Activated T-cell treated with anti-CD3 and anti-CD28 coated beads, Interleukin-2, amount 50 U/mL, for 72 hours (primary cell): Measurements from ENCODE around the gene DCC. TPM values are rescaled to one million over a fixed set of nuclear protein-coding genes. Genes with fewer than 3 reads are reported as not detected.

Experiments used
- ATAC-seq, 2 donors: fragments of 150-1000 bp; cut with Tn5 transposase; replicated peaks in 1 of 2; 2 replicates each; pipeline ENCODE4 v1.10.0; 2021; ENCODE audit warnings: moderate library complexity in 2 of 2, mild to moderate bottlenecking in 1 of 2
- DNase-seq, 2 donors: peaks; one replicate each; pipeline ENCODE4 v3.0.0; 2021 to 2022; ENCODE audit warnings: mixed read lengths in 1 of 2
- H3K27ac Mint-ChIP-seq: one replicate; pipeline ENCODE4 v1.8.0; 2022; ENCODE audit warnings: mild to moderate bottlenecking, moderate library complexity, mixed read lengths
- H3K27me3 Mint-ChIP-seq: one replicate; pipeline ENCODE4 v1.8.0; 2022; ENCODE audit warnings: low read depth, mixed read lengths
- H3K36me3 Mint-ChIP-seq, 2 donors: one replicate each; pipeline ENCODE4 v1.8.0; 2022; ENCODE audit warnings: mixed read lengths in 2 of 2, mild to moderate bottlenecking in 1 of 2; ENCODE audit not compliant: insufficient read depth in 2 of 2
- H3K4me1 Mint-ChIP-seq: one replicate; pipeline ENCODE4 v1.8.0; 2022; ENCODE audit warnings: low read depth, mixed read lengths
- H3K4me3 Mint-ChIP-seq, 2 donors: one replicate each; pipeline ENCODE4 v1.8.0; 2022; ENCODE audit warnings: mild to moderate bottlenecking in 2 of 2, mixed read lengths in 2 of 2, moderate library complexity in 2 of 2
- H3K9me3 Mint-ChIP-seq, 2 donors: one replicate each; pipeline ENCODE4 v1.8.0; 2022; ENCODE audit warnings: mixed read lengths in 2 of 2
- total RNA-seq, 2 donors: library from RNA; stranded (reverse); gene quantifications; one replicate each; pipeline ENCODE4 v1.2.3, GENCODE V29; 2022

DCC gene
- total RNA-seq, 2 donors from 2014 or later = not detected

- H3K4me1 Mint-ChIP-seq = no peaks in the 10 kb centered on the region
- no peak overlapping the region for H3K4me3 Mint-ChIP-seq
- DNase-seq = no peak
- ATAC-seq = no peak
- H3K27me3 Mint-ChIP-seq = no peaks in the 10 kb centered on the region
- H3K27ac Mint-ChIP-seq = no peak overlapping the region
- H3K36me3 Mint-ChIP-seq = no peaks in the 10 kb centered on the region
- peaks cover 2 to 3% of the 10 kb centered on the region in 2 donors for H3K9me3 Mint-ChIP-seq
Measured at GRCh38 chr18:52869349-52869923, 529.4 kb downstream of the DCC start.

- DNase-seq (no peak), ATAC-seq (no peak)
- Mint-ChIP-seq H3K4me1 (no peaks in the 10 kb centered on the region), H3K9me3 (peaks cover 3 to 6% of the 10 kb centered on the region in 2 donors), H3K4me3 (no peak overlapping the region), H3K36me3 (no peaks in the 10 kb centered on the region), H3K27me3 (no peaks in the 10 kb centered on the region), H3K27ac (no peak overlapping the region)
Measured at GRCh38 chr18:52869942-52870907, 530.2 kb downstream of the DCC start.

DNA sequence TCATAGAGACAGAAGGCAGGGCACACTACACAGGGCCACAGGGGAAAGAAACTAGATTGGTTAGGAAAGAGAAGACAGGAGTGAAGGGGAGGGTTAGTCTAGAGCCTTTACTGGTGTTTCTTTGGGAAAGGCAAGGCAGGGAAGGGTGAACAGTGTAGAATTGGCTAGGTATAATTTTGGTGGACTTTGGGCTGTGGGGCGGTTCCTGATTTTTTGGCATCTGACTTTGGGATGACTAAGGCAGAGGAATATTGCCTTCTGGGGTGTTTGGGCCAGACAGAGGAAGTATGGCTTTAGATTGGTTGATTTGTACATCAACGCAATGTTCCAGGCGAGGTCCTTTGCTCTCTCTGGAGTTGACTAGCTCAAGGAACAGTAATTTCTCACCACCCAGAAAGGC lies 534.8 kb downstream of the DCC start:
- no peak overlapping the region for H3K4me3 Mint-ChIP-seq
- peaks cover 3 to 9% of the 10 kb centered on the region in 2 donors for H3K9me3 Mint-ChIP-seq
- H3K4me1 Mint-ChIP-seq = no peaks in the 10 kb centered on the region
- H3K27me3 Mint-ChIP-seq = no peaks in the 10 kb centered on the region
- H3K36me3 Mint-ChIP-seq = no peaks in the 10 kb centered on the region
- no peak for ATAC-seq
- no peak for DNase-seq
- no peak overlapping the region for H3K27ac Mint-ChIP-seq

DNA sequence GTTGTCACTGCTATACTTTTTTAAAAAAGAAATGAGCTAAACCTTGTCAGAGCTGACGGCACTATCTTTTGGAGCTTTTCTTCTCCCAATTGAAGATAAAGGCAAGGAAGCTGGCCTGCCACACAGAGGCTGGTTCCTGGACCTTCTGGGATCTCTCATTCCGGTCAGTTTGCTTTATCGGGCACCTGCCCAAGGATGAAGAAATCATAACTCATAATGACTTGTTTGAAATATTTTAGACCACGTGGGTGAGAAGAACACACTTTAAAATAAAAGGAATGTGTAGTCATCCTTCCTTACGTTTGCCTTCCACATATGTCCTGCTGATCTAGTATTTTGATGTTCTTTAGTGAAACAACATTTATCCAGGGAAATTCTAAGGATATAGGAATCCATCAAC lies 535.7 kb downstream of the DCC start:
- Mint-ChIP-seq H3K4me1 (no peaks in the 10 kb centered on the region), H3K9me3 (peaks cover 7 to 9% of the 10 kb centered on the region in 2 donors), H3K27me3 (no peaks in the 10 kb centered on the region), H3K36me3 (no peaks in the 10 kb centered on the region), H3K27ac (no peak overlapping the region), H3K4me3 (no peak overlapping the region)
- ATAC-seq (no peak), DNase-seq (no peak)

- no peaks in the 10 kb centered on the region for H3K36me3 Mint-ChIP-seq
- no peaks in the 10 kb centered on the region for H3K27me3 Mint-ChIP-seq
- no peaks in the 10 kb centered on the region for H3K4me1 Mint-ChIP-seq
- H3K9me3 Mint-ChIP-seq = peaks cover 3 to 9% of the 10 kb centered on the region in 2 donors
- no peak overlapping the region for H3K4me3 Mint-ChIP-seq
- no peak overlapping the region for H3K27ac Mint-ChIP-seq
- DNase-seq (no peak), ATAC-seq (no peak)
Measured at GRCh38 chr18:52888014-52888413, 548.0 kb downstream of the DCC start.

- no peak overlapping the region for H3K27ac Mint-ChIP-seq
- DNase-seq (no peak), ATAC-seq (no peak)
- peaks cover 0 to 7% of the 10 kb centered on the region in 2 donors for H3K9me3 Mint-ChIP-seq
- no peaks in the 10 kb centered on the region for H3K36me3 Mint-ChIP-seq
- no peak overlapping the region for H3K4me3 Mint-ChIP-seq
- H3K27me3 Mint-ChIP-seq = no peaks in the 10 kb centered on the region
- H3K4me1 Mint-ChIP-seq = no peaks in the 10 kb centered on the region
Measured at GRCh38 chr18:52894801-52895200, 554.8 kb downstream of the DCC start.

GRCh38 chr18:52897611-52898484 lies 557.9 kb downstream of the DCC start:
- Mint-ChIP-seq H3K27ac (no peak overlapping the region), H3K4me3 (no peak overlapping the region), H3K9me3 (peaks cover 0 to 4% of the 10 kb centered on the region in 2 donors), H3K27me3 (no peaks in the 10 kb centered on the region), H3K4me1 (no peaks in the 10 kb centered on the region), H3K36me3 (no peaks in the 10 kb centered on the region)
- DNase-seq (no peak), ATAC-seq (no peak)

- DNase-seq (no peak), ATAC-seq (no peak)
- Mint-ChIP-seq H3K4me1 (no peaks in the 10 kb centered on the region), H3K9me3 (peaks cover 0 to 4% of the 10 kb centered on the region in 2 donors), H3K4me3 (no peak overlapping the region), H3K27ac (no peak overlapping the region), H3K36me3 (no peaks in the 10 kb centered on the region), H3K27me3 (no peaks in the 10 kb centered on the region)
Measured at GRCh38 chr18:52898485-52899058, 558.6 kb downstream of the DCC start.

DNA sequence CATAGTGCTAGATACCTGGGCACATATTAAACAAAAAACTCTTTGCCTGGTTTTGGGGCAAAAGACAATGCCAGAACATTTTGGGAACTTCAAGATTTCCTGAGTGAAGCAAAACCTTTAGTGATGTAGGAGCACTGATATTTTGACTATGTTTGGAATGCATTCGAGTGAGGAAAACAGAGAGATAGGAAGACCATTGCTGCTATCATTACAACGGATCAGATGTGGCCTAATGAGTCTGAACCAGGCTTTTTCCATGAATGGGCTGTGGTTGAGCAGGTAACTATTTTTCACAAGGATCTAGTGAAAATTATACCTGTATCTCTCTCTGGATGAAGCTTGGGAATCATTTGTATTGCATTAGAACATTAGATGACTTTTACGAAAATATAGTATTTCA lies 562.2 kb downstream of the DCC start:
- no peaks in the 10 kb centered on the region for H3K9me3 Mint-ChIP-seq
- no peak overlapping the region for H3K27ac Mint-ChIP-seq
- H3K36me3 Mint-ChIP-seq = no peaks in the 10 kb centered on the region
- DNase-seq (no peak), ATAC-seq (no peak)
- H3K4me3 Mint-ChIP-seq = no peak overlapping the region
- H3K27me3 Mint-ChIP-seq = no peaks in the 10 kb centered on the region
- no peaks in the 10 kb centered on the region for H3K4me1 Mint-ChIP-seq

DNA sequence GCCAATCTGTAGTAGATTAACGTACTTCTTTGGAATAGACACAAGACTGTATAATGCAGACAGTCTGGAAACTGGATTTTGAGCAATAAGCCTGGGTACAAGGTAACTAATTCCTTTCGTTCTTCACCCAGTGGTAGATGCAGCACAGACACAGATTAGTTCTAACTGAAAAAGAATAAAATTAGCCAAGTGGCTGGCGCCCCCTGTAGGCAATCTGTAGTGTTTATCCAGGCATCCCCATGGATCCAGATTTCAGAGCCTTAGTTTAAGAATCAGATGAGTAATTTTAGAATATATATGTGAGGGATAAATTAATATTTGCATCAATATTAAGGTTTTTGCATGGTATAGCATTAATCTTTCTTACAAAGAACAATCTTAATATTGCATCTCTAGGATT lies 563.9 kb downstream of the DCC start:
- no peak for ATAC-seq
- Mint-ChIP-seq H3K4me3 (no peak overlapping the region), H3K4me1 (no peaks in the 10 kb centered on the region), H3K9me3 (no peaks in the 10 kb centered on the region), H3K27me3 (no peaks in the 10 kb centered on the region), H3K36me3 (no peaks in the 10 kb centered on the region), H3K27ac (no peak overlapping the region)
- peak; percentile 1 for DNase-seq

DNA sequence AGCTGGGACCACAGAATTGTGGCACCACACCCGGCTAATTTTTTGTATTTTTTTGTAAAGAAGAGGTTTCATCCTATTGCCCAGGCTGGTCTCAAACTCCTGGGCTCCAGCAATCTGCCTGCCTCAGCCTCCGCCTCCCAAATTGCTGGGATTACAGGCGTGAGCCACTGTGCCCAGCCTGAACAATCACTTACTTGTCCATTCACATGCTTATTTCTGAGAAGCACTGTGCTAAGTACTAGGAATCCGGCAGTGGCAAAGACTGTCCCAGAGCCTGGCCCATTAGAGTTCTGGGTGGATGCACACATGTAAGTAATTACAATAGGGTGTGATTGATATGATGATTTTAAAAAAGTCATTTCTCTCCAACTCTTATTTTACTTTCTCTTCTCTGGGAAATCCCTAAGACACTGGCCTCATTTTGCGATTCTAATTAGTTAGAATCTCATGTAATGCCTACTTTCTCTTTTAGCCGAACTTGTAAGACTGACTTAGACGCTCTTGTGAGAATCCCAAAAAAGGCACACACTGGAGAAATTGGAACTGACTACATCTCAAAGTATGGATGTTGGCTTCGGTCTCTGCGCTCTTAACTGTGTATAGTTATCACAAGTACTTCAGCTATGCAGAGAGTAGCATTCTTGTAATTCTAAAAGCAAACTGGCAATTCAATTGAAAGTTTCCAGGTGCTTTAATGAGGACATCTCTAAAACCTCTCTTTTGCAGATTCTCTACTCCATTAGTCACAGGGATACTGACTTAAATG lies 567.7 kb downstream of the DCC start:
- peaks cover 0 to 4% of the 10 kb centered on the region in 2 donors for H3K9me3 Mint-ChIP-seq
- H3K4me3 Mint-ChIP-seq = no peak overlapping the region
- no peaks in the 10 kb centered on the region for H3K4me1 Mint-ChIP-seq
- ATAC-seq (no peak), DNase-seq (no peak)
- H3K27ac Mint-ChIP-seq = no peak overlapping the region
- H3K36me3 Mint-ChIP-seq = no peaks in the 10 kb centered on the region
- H3K27me3 Mint-ChIP-seq = no peaks in the 10 kb centered on the region

DNA sequence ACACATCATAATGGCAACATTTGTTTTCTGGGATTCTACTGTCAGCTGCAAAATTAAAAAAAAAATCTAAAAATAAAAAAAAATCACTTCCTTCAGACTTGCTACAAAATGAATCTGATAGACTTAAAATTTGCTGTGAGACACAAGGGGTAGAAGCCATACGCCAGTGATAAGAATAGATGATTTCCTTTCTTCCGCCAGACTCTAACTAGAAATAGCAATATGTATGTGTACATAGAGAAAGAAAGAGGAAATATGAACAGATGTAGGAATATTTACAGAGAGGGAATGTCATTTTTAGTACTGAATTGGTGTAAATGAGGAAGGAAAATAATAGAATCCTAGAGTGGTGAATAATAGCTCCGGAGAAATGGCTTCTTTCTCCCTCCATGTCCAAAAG lies 574.2 kb downstream of the DCC start:
- H3K36me3 Mint-ChIP-seq = peaks cover 0 to 2% of the 10 kb centered on the region in 2 donors
- H3K4me3 Mint-ChIP-seq = no peak overlapping the region
- no peaks in the 10 kb centered on the region for H3K27me3 Mint-ChIP-seq
- no peaks in the 10 kb centered on the region for H3K4me1 Mint-ChIP-seq
- peaks cover 0 to 6% of the 10 kb centered on the region in 2 donors for H3K9me3 Mint-ChIP-seq
- ATAC-seq (no peak), DNase-seq (no peak)
- no peak overlapping the region for H3K27ac Mint-ChIP-seq
